MCF 10A (cell line): ENCODE data around the gene CCHCR1. TPM values are rescaled to one million over a fixed set of nuclear protein-coding genes. Genes with fewer than 3 reads are reported as not detected.

Source experiments
- total RNA-seq: library from RNA; stranded (reverse); gene quantifications from 2 replicates; pipeline ENCODE4 v1.2.3, GENCODE V29; 2022

The CCHCR1 gene
- total RNA-seq, 1 experiment from 2014 or later, result 18.4 TPM

Other genes with a start within 250 kb of the CCHCR1 start
- 30.6 and 33.9 TPM in 2 replicates for gene GTF2H4, start 249.6 kb downstream of the CCHCR1 start, total RNA-seq
- gene VARS2, start 243.6 kb downstream of the CCHCR1 start, total RNA-seq, result 38.8 and 52.7 TPM in 2 replicates
- gene SFTA2, start 225.6 kb downstream of the CCHCR1 start, total RNA-seq, result not detected in 2 replicates
- not detected in 2 replicates for gene MUCL3, start 216.8 kb downstream of the CCHCR1 start, total RNA-seq
- not detected in 2 replicates for gene MUC21, start 174.1 kb downstream of the CCHCR1 start, total RNA-seq
- not detected in 2 replicates for gene MUC22, start 147.3 kb downstream of the CCHCR1 start, total RNA-seq
- not detected in 2 replicates for gene C6orf15, start 45.2 kb downstream of the CCHCR1 start, total RNA-seq
- gene PSORS1C1, start 43.0 kb downstream of the CCHCR1 start, total RNA-seq, result 7.7 and 11.7 TPM in 2 replicates
- 0.16 TPM in 1 of 2 replicates, not detected in the other for gene CDSN, start 37.4 kb downstream of the CCHCR1 start, total RNA-seq
- gene PSORS1C2, start 18.7 kb downstream of the CCHCR1 start, total RNA-seq, result not detected in 2 replicates
- gene TCF19, start 787 bp upstream of the CCHCR1 start, total RNA-seq, result 3.6 and 6.5 TPM in 2 replicates
- 1.5 and 2.0 TPM in 2 replicates for gene POU5F1, start 12.9 kb upstream of the CCHCR1 start, total RNA-seq
- 151 and 228 TPM in 2 replicates for gene HLA-C, start 114.3 kb upstream of the CCHCR1 start, total RNA-seq
- gene HLA-B, start 199.4 kb upstream of the CCHCR1 start, total RNA-seq, result 87.4 and 180 TPM in 2 replicates
- gene MICA, start 245.8 kb upstream of the CCHCR1 start, total RNA-seq, result 17.9 and 18.0 TPM in 2 replicates